HG03159 (cell line): Measurements from ENCODE around the gene MRPL17.
"Not testable (repeated sequence)": the region's sequence is repeated elsewhere in the genome, so short reads cannot be mapped to it uniquely, and the experiment has no call there.

Experiments used
- ATAC-seq: cut with Tn5 transposase; IDR thresholded peaks from one replicate; pipeline ENCODE4 v1.9.1; 2021; ENCODE audit warnings: mild to moderate bottlenecking, moderate library complexity; ENCODE audit not compliant: unreplicated experiment

MRPL17 gene

DNA sequence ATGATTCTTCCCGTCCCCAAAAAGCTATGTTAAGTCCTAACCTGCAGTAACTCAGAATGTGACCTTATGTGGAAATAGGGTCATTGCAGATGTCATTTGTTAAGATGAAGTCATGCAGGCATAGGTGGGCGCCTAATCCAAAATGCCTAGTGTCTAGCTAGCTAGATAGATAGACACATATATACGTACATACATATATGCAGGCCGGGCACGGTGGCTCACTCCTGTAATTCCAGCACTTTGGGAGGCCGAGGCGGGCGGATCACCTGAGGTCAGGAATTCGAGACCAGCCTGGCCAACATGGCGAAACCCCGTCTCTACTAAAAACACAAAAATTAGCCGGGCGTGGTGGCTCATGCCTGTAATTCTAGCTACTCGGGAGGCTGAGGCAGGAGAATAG is 928 bp upstream of the MRPL17 start:
- ATAC-seq, result not testable (repeated sequence)

DNA sequence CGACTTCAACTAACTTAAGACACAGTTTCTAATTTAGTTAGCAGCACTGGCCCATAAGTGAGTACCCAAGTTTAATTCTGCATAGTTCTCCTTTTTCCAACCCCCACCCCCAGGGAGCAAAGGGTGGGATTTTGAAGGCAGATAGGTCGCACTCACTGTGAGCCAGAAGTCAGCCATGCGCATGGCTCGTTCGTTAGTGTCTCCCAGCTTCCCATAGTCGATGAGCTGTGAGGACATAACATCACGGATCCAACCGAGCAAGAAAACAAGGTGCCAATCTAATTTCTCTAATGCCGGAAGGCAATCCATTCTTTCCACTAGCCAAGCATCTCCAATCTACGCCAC is 577 bp downstream of the MRPL17 start:
- no peak for ATAC-seq

DNA sequence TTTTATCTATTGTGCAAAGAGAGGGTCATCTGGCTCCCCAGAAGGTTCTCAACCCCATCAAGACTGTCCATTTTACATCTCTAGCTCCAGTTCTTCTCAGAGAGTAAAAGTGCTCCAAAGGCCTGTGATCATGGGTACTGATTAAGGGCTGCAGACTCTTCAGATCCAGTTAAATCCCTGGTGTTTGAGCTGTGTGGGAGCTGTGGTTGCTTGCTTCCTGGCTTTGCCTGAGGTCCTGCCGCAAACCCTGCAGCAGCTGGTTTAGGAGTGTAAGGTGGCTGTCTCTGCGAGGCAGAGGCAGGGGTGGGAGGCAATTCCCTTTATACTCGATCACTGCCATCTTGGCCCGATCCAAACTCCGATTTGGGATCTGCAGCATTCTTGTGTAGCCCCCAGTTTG is 1.2 kb downstream of the MRPL17 start:
- no peak for ATAC-seq

DNA sequence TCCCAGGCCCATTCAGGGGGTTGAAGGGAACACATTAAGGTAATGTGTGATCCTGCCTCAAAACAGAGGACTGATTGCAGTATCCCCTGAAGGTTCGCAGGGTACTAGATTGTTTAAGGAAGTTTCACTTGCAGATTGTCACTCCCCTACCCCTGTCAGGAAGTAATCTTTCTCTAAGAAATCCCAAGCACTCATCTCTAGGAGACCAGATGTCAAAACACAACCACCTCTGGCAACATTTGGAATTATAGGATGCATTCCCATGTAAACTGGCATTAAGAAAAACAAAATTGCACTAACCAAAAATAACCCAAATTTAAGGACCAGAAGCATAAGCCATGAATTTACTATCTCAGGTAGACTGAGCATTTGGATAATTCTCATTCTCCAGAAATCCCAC is 1.6 kb downstream of the MRPL17 start:
- no peak for ATAC-seq

DNA sequence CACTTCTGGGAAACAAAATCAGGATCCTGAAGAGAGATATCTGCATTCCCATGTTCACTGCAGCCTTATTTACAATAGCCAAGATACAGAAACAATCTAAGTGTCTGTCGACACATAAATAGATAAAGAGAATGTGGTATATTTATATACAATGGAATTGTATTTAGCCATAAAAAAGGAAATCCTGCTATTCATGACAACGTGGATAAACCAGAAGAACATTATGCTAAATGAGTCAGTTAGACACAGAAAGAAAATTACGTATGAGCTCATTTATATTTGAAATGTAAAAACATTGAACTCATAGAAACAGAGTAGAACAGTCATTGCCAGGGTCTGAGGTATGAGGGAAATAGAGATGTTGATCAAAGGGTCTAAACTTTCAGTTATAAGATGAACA is 6.1 kb downstream of the MRPL17 start:
- ATAC-seq, result no peak

- ATAC-seq, result no peak
Measured at GRCh38 chr11:6674862-6675261, 8.3 kb downstream of the MRPL17 start.

DNA sequence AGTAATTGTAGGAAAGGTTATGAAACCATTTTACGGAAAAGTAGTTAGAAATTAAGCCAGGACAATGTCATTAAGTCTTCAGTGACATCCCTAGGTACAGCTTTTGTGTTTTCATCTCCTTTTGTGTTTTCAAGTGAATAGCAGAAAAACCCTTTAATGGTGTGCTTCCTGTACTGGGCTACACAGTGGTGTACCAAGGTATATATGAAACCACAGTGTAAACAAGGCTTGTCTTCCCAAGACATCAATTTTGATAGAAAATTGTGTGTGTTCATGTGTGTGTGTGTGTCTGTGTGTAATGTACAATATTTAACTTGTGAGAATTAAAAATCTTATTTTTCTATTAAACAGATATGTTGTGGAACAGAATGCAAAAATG is 8.9 kb downstream of the MRPL17 start:
- ATAC-seq, result no peak

- ATAC-seq, result no peak
Measured at GRCh38 chr11:6673523-6674218, 9.5 kb downstream of the MRPL17 start.

DNA sequence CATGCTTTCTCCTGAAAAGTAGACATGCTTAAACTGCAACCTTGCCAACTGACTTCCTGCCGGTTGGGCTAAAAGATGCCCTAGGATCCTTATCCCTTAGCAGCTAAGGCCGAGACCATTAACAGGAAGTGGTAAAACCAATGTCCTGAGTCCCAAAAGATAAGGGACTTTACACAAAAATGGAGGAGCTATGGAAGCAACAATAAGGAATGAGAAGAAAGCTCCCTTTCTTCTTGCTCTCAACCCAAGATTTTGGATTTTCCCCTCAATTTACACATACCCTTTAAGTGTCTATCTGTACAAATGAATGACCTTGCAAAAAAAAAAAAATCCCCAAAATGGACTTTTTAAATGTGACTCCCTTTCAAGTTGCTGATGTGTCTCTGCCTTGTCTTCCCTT is 11.1 kb downstream of the MRPL17 start:
- ATAC-seq, result no peak

GRCh38 chr11:6670202-6670830 is 12.8 kb downstream of the MRPL17 start:
- ATAC-seq, result no peak

DNA sequence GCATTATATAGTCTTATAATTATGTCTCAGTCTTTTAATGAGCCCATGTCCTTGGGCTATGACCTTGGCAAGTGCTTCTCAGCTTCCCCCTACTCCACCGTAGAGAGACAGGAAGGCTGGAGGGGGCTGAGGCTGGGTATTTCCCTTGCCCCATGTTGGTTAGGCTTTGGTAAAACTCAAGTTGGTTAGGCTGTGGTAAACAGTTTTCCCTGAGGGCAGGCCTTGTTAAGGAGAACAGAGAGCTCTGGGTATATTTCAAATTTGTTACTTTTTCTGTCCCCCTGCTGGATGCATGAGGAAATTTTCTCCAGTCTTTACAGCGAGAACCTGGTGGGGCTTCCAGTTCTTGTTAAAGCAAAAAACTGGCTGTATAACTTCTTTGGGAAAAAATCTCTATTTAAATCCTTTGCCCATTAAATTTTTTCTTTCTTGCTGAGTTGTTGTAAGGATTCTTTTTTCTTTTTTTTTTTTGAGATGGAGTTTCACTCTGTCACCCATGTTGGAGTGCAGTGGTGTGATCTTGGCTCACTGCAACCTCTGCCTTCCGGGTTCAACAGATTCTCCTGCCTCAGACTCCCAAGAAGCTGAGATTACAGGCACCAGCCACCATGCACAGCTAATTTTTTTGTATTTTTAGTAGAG is 15.3 kb downstream of the MRPL17 start:
- peak; percentile 72 for ATAC-seq

DNA sequence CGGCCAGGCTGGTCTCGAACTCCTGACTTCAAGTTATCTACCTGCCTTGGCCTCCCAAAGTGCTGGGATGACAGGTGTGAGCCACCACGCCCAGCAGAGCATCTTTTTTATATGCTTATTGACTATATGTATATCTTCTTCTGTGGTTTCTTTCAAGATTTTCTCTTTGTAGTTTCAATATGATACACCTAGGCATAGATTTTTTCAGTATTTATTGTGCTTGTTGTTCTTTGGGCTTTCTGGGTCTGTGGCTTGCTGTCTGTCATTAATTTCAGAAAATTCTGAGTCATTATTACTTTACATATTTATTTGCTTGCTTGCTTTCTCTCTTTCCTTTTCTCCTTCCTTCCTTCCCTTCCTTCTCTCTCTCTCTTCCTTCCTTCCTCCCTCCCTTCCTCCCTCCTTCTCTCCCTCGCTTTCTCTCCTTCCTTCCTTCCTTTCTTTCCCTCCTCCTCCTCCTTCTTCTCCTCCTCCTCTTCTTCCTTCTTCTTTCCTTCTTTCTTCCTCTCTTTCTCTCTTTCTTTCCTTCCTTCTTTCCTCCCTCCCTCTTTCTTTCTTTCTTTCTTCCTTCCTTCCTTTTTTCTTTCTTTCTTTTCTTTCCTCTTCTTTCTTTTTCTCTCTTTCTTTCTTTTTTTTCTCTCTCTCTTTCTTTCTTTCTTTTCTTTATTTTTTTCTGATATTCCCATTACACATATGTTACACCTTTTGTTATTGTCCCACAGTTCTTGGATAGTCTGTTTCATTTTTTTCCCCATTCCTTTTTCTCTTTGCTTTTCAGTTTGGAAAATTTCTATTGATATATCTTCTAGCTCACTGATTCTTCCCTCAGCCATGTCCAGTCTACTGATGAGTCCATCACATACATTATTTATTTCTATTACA is 16.6 kb downstream of the MRPL17 start:
- ATAC-seq, result no peak

- ATAC-seq, result no peak
Measured at GRCh38 chr11:6664551-6664950, 18.6 kb downstream of the MRPL17 start.

- ATAC-seq, result no peak
Measured at GRCh38 chr11:6663794-6664469, 19.2 kb downstream of the MRPL17 start.

GRCh38 chr11:6660712-6661111 is 22.4 kb downstream of the MRPL17 start:
- ATAC-seq, result no peak

GRCh38 chr11:6658647-6659046 is 24.5 kb downstream of the MRPL17 start:
- ATAC-seq, result no peak

GRCh38 chr11:6657346-6657745 is 25.8 kb downstream of the MRPL17 start:
- no peak for ATAC-seq

DNA sequence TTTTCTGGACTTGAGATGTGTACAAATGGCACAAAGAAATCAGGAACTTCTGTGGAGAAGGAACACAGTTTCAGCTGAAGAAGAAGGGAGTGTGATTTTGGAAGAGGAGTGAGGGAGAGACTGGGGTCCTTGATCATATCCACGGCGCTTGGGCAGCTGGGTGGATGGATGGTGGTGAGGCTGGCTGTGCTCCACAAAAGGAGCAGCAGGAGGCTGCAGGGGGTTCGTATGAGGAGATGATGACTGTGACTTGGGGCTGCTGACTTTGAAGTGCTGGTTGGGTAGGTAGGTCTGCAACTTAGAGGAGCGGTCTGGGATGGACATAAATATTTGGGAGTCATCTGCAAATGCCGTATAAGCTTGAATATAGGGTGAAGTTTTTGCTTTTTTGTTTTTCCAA is 26.2 kb downstream of the MRPL17 start:
- ATAC-seq, result no peak

GRCh38 chr11:6656584-6656915 is 26.6 kb downstream of the MRPL17 start:
- no peak for ATAC-seq

- no peak for ATAC-seq
Measured at GRCh38 chr11:6655790-6656583, 27.2 kb downstream of the MRPL17 start, which contains the start of gene DCHS1. Gene DCHS1, minus strand, starts transcription at chr11:6655809. Its CDS starts 14,196 bp downstream, at chr11:6641613.
